Astrocyte (in vitro differentiated cells and primary cell): ENCODE data around the gene GNAQ. TPM values are rescaled to one million over a fixed set of nuclear protein-coding genes. Genes with fewer than 3 reads are reported as not detected.

Experiments used
- DNase-seq: peaks from one replicate; pipeline ENCODE4 v3.0.0-alpha.2; 2010; ENCODE audit warnings: low read depth
- FAIRE-seq: peaks from 2 replicates; lab custom pipeline; 2011; peaks lifted over from hg19 to GRCh38; lab: Jason Lieb, UNC
- H2AFZ ChIP-seq: 2 replicates; pipeline ENCODE4 v1.6.0; 2012; ENCODE audit warnings: low read depth, low read length, inconsistent platforms
- H3K27ac ChIP-seq: 2 replicates; pipeline ENCODE4 v1.5.1; 2011; ENCODE audit warnings: low read depth, low read length, inconsistent platforms
- H3K27me3 ChIP-seq: 2 replicates; pipeline ENCODE4 v1.6.0; 2011; ENCODE audit warnings: low read length, inconsistent platforms; ENCODE audit not compliant: insufficient read depth
- H3K36me3 ChIP-seq: 2 replicates; pipeline ENCODE4 v1.5.1; 2011; ENCODE audit warnings: low read length, inconsistent platforms; ENCODE audit not compliant: insufficient read depth
- H3K4me1 ChIP-seq: 2 replicates; pipeline ENCODE4 v1.5.1; 2011; ENCODE audit warnings: low read length, inconsistent platforms; ENCODE audit not compliant: insufficient read depth
- H3K4me2 ChIP-seq: 2 replicates; pipeline ENCODE4 v1.6.0; 2012; ENCODE audit warnings: low read length, inconsistent platforms
- H3K4me3 ChIP-seq: 2 replicates; pipeline ENCODE4 v1.5.1; 2011; ENCODE audit warnings: low read depth, mild to moderate bottlenecking, low read length, inconsistent platforms; ENCODE audit not compliant: insufficient read depth
- H3K79me2 ChIP-seq: 2 replicates; pipeline ENCODE4 v1.6.0; 2012; ENCODE audit warnings: mild to moderate bottlenecking, low read length, inconsistent platforms; ENCODE audit not compliant: insufficient read depth
- H3K9ac ChIP-seq: 2 replicates; pipeline ENCODE4 v1.6.0; 2012; ENCODE audit warnings: mild to moderate bottlenecking, low read length, inconsistent platforms
- H3K9me3 ChIP-seq: 2 replicates; pipeline ENCODE4 v1.5.1; 2012; ENCODE audit warnings: low read depth, mild to moderate bottlenecking, low read length, inconsistent platforms; ENCODE audit not compliant: insufficient read depth
- H4K20me1 ChIP-seq: 2 replicates; pipeline ENCODE4 v1.6.0; 2012; ENCODE audit warnings: low read length, inconsistent platforms; ENCODE audit not compliant: insufficient read depth
- H3K27ac Mint-ChIP-seq: one replicate; pipeline ENCODE4 v1.8.0; 2021; ENCODE audit warnings: mild to moderate bottlenecking, mixed read lengths; ENCODE audit not compliant: unreplicated experiment
- H3K27me3 Mint-ChIP-seq: one replicate; pipeline ENCODE4 v1.8.0; 2021; ENCODE audit warnings: low read depth, mixed read lengths; ENCODE audit not compliant: unreplicated experiment
- H3K36me3 Mint-ChIP-seq: one replicate; pipeline ENCODE4 v1.8.0; 2021; ENCODE audit warnings: low read depth, mixed read lengths; ENCODE audit not compliant: unreplicated experiment
- H3K4me1 Mint-ChIP-seq: one replicate; pipeline ENCODE4 v1.8.0; 2021; ENCODE audit warnings: low read depth, mixed read lengths; ENCODE audit not compliant: unreplicated experiment
- H3K4me3 Mint-ChIP-seq: one replicate; pipeline ENCODE4 v1.8.0; 2021; ENCODE audit warnings: mild to moderate bottlenecking, moderate library complexity, mixed read lengths; ENCODE audit not compliant: unreplicated experiment
- H3K9me3 Mint-ChIP-seq: one replicate; pipeline ENCODE4 v1.8.0; 2021; ENCODE audit warnings: mild to moderate bottlenecking, mixed read lengths; ENCODE audit not compliant: unreplicated experiment
- EZH2 ChIP-seq: IDR thresholded peaks from 2 replicates; pipeline ENCODE4 v1.6.1; 2012; ENCODE audit warnings: mild to moderate bottlenecking, low read length, inconsistent platforms; ENCODE audit not compliant: insufficient read depth
- total RNA-seq: library from RNA; stranded (reverse); gene quantifications from 2 replicates; pipeline ENCODE4 v1.2.1, GENCODE V29; 2021
- TF ChIP-seq, protein P1 (sequence below): IDR thresholded peaks from 2 replicates; pipeline ENCODE4 v1.5.1; 2011; ENCODE audit warnings: low read depth, mild to moderate bottlenecking, inconsistent platforms, low read length, moderate library complexity; ENCODE audit not compliant: insufficient read depth

The GNAQ gene
- total RNA-seq, 1 donor from 2014 or later = 74.9 TPM

DNA sequence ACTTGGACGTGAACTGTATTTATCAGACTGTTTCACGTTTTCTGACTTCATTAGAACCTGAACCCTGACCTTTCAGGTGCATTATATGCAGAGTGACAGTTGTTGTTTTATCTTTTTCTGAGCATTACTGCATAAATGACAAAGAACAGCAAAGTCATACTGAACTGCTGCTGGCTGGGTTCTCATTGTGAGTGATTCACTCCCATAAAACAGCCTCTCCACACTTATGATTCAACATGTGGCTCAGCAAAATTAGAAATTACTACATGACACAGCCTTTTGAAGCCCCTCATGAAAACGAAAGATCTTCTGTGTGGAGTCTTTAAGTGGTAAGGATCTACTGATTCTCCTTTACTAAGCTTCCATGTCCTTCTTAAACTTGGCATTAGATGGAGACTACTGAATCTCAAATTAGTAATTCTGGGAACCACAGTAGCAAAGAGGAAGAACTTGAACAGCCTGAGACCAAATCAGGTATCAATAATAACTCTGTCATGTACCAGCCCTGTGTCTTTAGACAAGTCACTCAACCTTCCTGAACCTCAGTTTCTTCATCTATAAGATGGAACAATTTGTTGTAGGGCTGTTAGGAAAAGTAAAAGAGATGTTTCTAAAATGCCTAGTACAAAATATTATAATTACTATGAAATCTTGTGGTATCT is 211.2 kb downstream of the GNAQ start:
- Histone ChIP-seq H3K9ac (peak overlapping the region; percentile 53), H3K4me2 (peak overlapping the region; percentile 62), H3K27ac (peak overlapping the region; percentile 55), H2AFZ (no peak overlapping the region), H3K4me1 (peaks cover 6% of the 10 kb centered on the region), H4K20me1 (no peaks in the 10 kb centered on the region), H3K4me3 (no peak overlapping the region), H3K79me2 (peaks cover 11% of the 10 kb centered on the region), H3K36me3 (no peaks in the 10 kb centered on the region), H3K27me3 (no peaks in the 10 kb centered on the region), H3K9me3 (no peaks in the 10 kb centered on the region)
- peaks cover 5% of the 10 kb centered on the region for H3K36me3 Mint-ChIP-seq
- H3K27ac Mint-ChIP-seq = peak overlapping the region; percentile 64
- FAIRE-seq (peak; percentile 90), DNase-seq (peak; percentile 74)
- no peaks in the 10 kb centered on the region for H3K27me3 Mint-ChIP-seq
- no peaks in the 10 kb centered on the region for H3K9me3 Mint-ChIP-seq
- H3K4me1 Mint-ChIP-seq = peaks cover 6% of the 10 kb centered on the region
- no peak overlapping the region for H3K4me3 Mint-ChIP-seq
- TF ChIP-seq, protein P1, sequence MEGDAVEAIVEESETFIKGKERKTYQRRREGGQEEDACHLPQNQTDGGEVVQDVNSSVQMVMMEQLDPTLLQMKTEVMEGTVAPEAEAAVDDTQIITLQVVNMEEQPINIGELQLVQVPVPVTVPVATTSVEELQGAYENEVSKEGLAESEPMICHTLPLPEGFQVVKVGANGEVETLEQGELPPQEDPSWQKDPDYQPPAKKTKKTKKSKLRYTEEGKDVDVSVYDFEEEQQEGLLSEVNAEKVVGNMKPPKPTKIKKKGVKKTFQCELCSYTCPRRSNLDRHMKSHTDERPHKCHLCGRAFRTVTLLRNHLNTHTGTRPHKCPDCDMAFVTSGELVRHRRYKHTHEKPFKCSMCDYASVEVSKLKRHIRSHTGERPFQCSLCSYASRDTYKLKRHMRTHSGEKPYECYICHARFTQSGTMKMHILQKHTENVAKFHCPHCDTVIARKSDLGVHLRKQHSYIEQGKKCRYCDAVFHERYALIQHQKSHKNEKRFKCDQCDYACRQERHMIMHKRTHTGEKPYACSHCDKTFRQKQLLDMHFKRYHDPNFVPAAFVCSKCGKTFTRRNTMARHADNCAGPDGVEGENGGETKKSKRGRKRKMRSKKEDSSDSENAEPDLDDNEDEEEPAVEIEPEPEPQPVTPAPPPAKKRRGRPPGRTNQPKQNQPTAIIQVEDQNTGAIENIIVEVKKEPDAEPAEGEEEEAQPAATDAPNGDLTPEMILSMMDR = no peak
- no peak for TF ChIP-seq EZH2

DNA sequence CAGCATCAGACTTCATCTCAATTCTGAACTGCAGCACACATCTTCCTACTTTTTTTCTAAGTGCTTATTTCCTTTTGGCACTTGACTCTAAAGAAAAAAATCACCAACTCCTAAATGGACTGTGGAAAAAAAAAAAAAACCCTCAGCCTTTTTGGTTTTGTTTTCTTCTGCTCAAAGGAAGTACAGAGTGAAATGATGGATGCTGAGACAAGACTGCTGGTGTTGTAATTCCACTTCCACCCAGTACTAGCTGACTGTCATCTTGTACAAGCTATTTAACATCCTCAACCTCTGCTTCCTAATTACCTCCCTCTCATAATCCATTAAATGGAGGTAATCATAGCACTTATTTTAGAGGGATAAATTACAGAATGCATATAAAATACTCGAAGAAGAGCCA is 212.0 kb downstream of the GNAQ start:
- no peak for FAIRE-seq
- H3K9ac ChIP-seq = no peak overlapping the region
- Mint-ChIP-seq H3K4me3 (no peak overlapping the region), H3K27ac (no peak overlapping the region), H3K4me1 (peaks cover 6% of the 10 kb centered on the region), H3K36me3 (peaks cover 2% of the 10 kb centered on the region), H3K27me3 (no peaks in the 10 kb centered on the region), H3K9me3 (no peaks in the 10 kb centered on the region)
- H3K36me3 ChIP-seq = no peaks in the 10 kb centered on the region
- H3K79me2 ChIP-seq = peaks cover 8% of the 10 kb centered on the region
- H3K4me2 ChIP-seq = no peak overlapping the region
- no peaks in the 10 kb centered on the region for H4K20me1 ChIP-seq
- TF ChIP-seq, protein P1 = no peak
- TF ChIP-seq EZH2 = no peak
- no peak overlapping the region for H2AFZ ChIP-seq
- no peak overlapping the region for H3K4me3 ChIP-seq
- DNase-seq = peak; percentile 30
- H3K27ac ChIP-seq = no peak overlapping the region
- peaks cover 6% of the 10 kb centered on the region for H3K4me1 ChIP-seq
- H3K9me3 ChIP-seq = no peaks in the 10 kb centered on the region
- no peaks in the 10 kb centered on the region for H3K27me3 ChIP-seq

DNA sequence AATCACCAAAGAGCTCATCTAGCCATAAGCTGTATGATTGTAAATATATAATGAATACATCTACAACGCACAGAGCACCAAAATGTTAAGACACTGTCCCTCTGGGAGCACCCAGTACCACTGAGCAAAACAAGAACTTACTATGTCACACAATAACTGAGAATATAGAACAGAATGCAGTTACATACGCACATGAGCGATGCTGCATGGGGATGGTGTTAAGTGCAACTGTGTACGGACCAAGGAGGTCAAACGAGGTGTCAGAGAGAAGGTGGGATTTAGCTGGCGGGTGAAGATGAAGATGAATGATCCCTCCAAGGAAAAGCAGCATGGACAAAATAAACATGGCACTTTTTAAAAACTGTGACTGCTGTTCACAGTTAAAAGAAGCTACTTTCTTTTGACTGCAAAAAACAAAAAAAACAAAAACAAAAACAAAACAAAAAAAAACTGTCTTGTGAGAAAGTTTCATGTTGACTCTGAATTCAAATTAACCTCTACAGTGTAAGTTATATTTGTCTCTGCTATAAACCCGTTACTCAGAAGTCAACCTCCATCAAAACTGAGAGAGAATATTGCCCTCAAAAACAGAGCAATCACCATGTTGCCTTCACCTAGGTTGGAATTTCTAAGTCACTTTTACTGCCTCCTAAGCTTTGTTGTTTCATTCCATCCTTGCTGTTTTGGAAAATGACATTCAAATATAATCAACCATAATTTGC is 213.9 kb downstream of the GNAQ start:
- H3K4me3 Mint-ChIP-seq = no peak overlapping the region
- H3K27ac Mint-ChIP-seq = no peak overlapping the region
- Histone ChIP-seq H3K4me1 (peaks cover 6% of the 10 kb centered on the region), H2AFZ (no peak overlapping the region), H3K27me3 (no peaks in the 10 kb centered on the region), H3K79me2 (peaks cover 8% of the 10 kb centered on the region), H3K9ac (no peak overlapping the region), H3K9me3 (no peaks in the 10 kb centered on the region), H3K36me3 (no peaks in the 10 kb centered on the region), H3K4me3 (no peak overlapping the region), H4K20me1 (peaks cover 3% of the 10 kb centered on the region), H3K27ac (no peak overlapping the region), H3K4me2 (no peak overlapping the region)
- H3K9me3 Mint-ChIP-seq = no peaks in the 10 kb centered on the region
- peaks cover 5% of the 10 kb centered on the region for H3K36me3 Mint-ChIP-seq
- no peak for DNase-seq
- no peak for FAIRE-seq
- peaks cover 6% of the 10 kb centered on the region for H3K4me1 Mint-ChIP-seq
- H3K27me3 Mint-ChIP-seq = no peaks in the 10 kb centered on the region
- TF ChIP-seq EZH2 = no peak
- TF ChIP-seq, protein P1 = no peak
